HG03025 (cell line): ENCODE data around the gene DPF3.

Source experiments
- ATAC-seq: cut with Tn5 transposase; IDR thresholded peaks from one replicate; pipeline ENCODE4 v1.9.1; 2021; ENCODE audit warnings: mild to moderate bottlenecking, moderate library complexity; ENCODE audit not compliant: unreplicated experiment, low FRiP score

DPF3 gene

GRCh38 chr14:72745546-72745945, 148.4 kb downstream of the DPF3 start:
- ATAC-seq, result no peak

GRCh38 chr14:72744416-72745120, 149.3 kb downstream of the DPF3 start:
- ATAC-seq, result no peak

- no peak for ATAC-seq
These were observed 150.3 kb downstream of the DPF3 start for GRCh38 chr14:72743626-72744025.

- no peak for ATAC-seq
These were observed 151.1 kb downstream of the DPF3 start for GRCh38 chr14:72742838-72743195.

- no peak for ATAC-seq
These were observed 151.6 kb downstream of the DPF3 start for GRCh38 chr14:72742118-72742837.

- no peak for ATAC-seq
These were observed 152.1 kb downstream of the DPF3 start for GRCh38 chr14:72741826-72742117.

- ATAC-seq, result no peak
These were observed 152.7 kb downstream of the DPF3 start for GRCh38 chr14:72740966-72741825.

- no peak for ATAC-seq
These were observed 153.4 kb downstream of the DPF3 start for GRCh38 chr14:72740504-72740961.

- no peak for ATAC-seq
These were observed 154.2 kb downstream of the DPF3 start for GRCh38 chr14:72739446-72740405.

- ATAC-seq, result no peak
These were observed 155.7 kb downstream of the DPF3 start for GRCh38 chr14:72738161-72738611.

- no peak for ATAC-seq
These were observed 156.3 kb downstream of the DPF3 start for GRCh38 chr14:72737560-72737943.

- no peak for ATAC-seq
These were observed 156.9 kb downstream of the DPF3 start for GRCh38 chr14:72736786-72737559.

- ATAC-seq, result no peak
These were observed 157.6 kb downstream of the DPF3 start for GRCh38 chr14:72736308-72736707.

- ATAC-seq, result no peak
These were observed 161.7 kb downstream of the DPF3 start for GRCh38 chr14:72732022-72732780.

GRCh38 chr14:72731252-72732020, 162.5 kb downstream of the DPF3 start:
- no peak for ATAC-seq

GRCh38 chr14:72730468-72730867, 163.4 kb downstream of the DPF3 start:
- no peak for ATAC-seq

- no peak for ATAC-seq
These were observed 167.5 kb downstream of the DPF3 start for GRCh38 chr14:72726444-72726843.
